ENCODE data around the gene FOXRED2. TPM values are rescaled to one million over a fixed set of nuclear protein-coding genes. Genes with fewer than 3 reads are reported as not detected.

FOXRED2 gene
- total RNA-seq, 2 donors from 2014 or later: 6.8 to 13.8 TPM

Other genes with a start within 250 kb of the FOXRED2 start
- gene MYH9, start 119.1 kb downstream of the FOXRED2 start, total RNA-seq: 1,000 to 10,000 TPM; 1,447 to 1,631 TPM
- 10 to 100 TPM; 26.7 to 31.4 TPM for gene TXN2, start 25.4 kb downstream of the FOXRED2 start, total RNA-seq
- gene EIF3D, start 22.1 kb upstream of the FOXRED2 start, total RNA-seq: 100 to 1,000 TPM; 141 to 250 TPM
- not detected for gene CACNG2, start 196.7 kb upstream of the FOXRED2 start, total RNA-seq